ENCODE results near the gene SYT13.

- TF ChIP-seq CTCF (IDR thresholded peaks at IDR 0.05) (no peak), POLR2A (IDR thresholded peaks at IDR 0.05) (no peak), POLR2AphosphoS5 (IDR thresholded peaks at IDR 0.05) (no peak), EP300 (IDR thresholded peaks at IDR 0.05) (no peak)
Measured at GRCh38 chr11:45322111-45322705, 36.1 kb upstream of the SYT13 start.

Measured in upper lobe of left lung (tissue), 4 donors.